ENCODE data around the gene DNAH9.

- TF ChIP-seq, protein P1, sequence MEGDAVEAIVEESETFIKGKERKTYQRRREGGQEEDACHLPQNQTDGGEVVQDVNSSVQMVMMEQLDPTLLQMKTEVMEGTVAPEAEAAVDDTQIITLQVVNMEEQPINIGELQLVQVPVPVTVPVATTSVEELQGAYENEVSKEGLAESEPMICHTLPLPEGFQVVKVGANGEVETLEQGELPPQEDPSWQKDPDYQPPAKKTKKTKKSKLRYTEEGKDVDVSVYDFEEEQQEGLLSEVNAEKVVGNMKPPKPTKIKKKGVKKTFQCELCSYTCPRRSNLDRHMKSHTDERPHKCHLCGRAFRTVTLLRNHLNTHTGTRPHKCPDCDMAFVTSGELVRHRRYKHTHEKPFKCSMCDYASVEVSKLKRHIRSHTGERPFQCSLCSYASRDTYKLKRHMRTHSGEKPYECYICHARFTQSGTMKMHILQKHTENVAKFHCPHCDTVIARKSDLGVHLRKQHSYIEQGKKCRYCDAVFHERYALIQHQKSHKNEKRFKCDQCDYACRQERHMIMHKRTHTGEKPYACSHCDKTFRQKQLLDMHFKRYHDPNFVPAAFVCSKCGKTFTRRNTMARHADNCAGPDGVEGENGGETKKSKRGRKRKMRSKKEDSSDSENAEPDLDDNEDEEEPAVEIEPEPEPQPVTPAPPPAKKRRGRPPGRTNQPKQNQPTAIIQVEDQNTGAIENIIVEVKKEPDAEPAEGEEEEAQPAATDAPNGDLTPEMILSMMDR (IDR thresholded peaks at IDR 0.05) = no peak
- no peak for TF ChIP-seq POLR2A (IDR thresholded peaks at IDR 0.05)
These were observed 47.2 kb downstream of the DNAH9 start for GRCh38 chr17:11645426-11645825.
